Skeletal muscle satellite cell (primary cell): ENCODE results near the gene WDR5.
A peak's percentile ranks its signal among the peaks of the same experiment; 100 is the strongest.

ENCODE experiments used
- H3K27me3 ChIP-seq: 2 replicates; pipeline ENCODE4 v1.7.0; 2013; ENCODE audit warnings: low read length; ENCODE audit not compliant: control insufficient read depth, insufficient read depth
- H3K36me3 ChIP-seq: 2 replicates; pipeline ENCODE4 v1.7.0; 2013; ENCODE audit warnings: mild to moderate bottlenecking, control low read depth, low read length; ENCODE audit not compliant: insufficient read depth
- H3K4me1 ChIP-seq: 2 replicates; pipeline ENCODE4 v1.7.0; 2013; ENCODE audit warnings: low read length; ENCODE audit not compliant: control insufficient read depth, insufficient read depth
- H3K4me2 ChIP-seq: 2 replicates; pipeline ENCODE4 v1.7.0; 2013; ENCODE audit warnings: mild to moderate bottlenecking, low read length
- H3K4me3 ChIP-seq: 2 replicates; pipeline ENCODE4 v1.7.0; 2013; ENCODE audit warnings: low read length
- H3K9ac ChIP-seq: 2 replicates; pipeline ENCODE4 v1.7.0; 2013; ENCODE audit warnings: mild to moderate bottlenecking, low read depth, low read length, moderate library complexity
- H3K9me3 ChIP-seq: replicated peaks from 2 replicates; pipeline ENCODE4 v1.7.0; 2013; ENCODE audit warnings: mild to moderate bottlenecking, control low read depth, low read length

Gene WDR5

GRCh38 chr9:134177624-134178393 is 41.9 kb downstream of the WDR5 start:
- Histone ChIP-seq H3K4me2 (no peak overlapping the region), H3K9ac (no peak overlapping the region), H3K36me3 (no peaks in the 10 kb centered on the region), H3K4me3 (no peak overlapping the region), H3K27me3 (peaks cover 59% of the 10 kb centered on the region), H3K4me1 (peaks cover 15% of the 10 kb centered on the region), H3K9me3 (no peaks in the 10 kb centered on the region)

GRCh38 chr9:134178394-134178767 is 42.5 kb downstream of the WDR5 start:
- no peak overlapping the region for H3K9ac ChIP-seq

GRCh38 chr9:134178768-134179551 is 43.1 kb downstream of the WDR5 start:
- Histone ChIP-seq H3K27me3 (peaks cover 59% of the 10 kb centered on the region), H3K4me1 (peaks cover 15% of the 10 kb centered on the region), H3K9ac (no peak overlapping the region), H3K36me3 (no peaks in the 10 kb centered on the region), H3K4me2 (peak overlapping the region; percentile 54), H3K4me3 (no peak overlapping the region), H3K9me3 (no peaks in the 10 kb centered on the region)

More at GRCh38 chr9:134178394-134178767, 42.5 kb downstream of the WDR5 start:
- Histone ChIP-seq H3K4me3 (no peak overlapping the region), H3K4me2 (peak overlapping the region; percentile 54), H3K36me3 (no peaks in the 10 kb centered on the region), H3K4me1 (peaks cover 15% of the 10 kb centered on the region), H3K9me3 (no peaks in the 10 kb centered on the region), H3K27me3 (peaks cover 59% of the 10 kb centered on the region)

GRCh38 chr9:134179595-134179917 is 43.7 kb downstream of the WDR5 start:
- Histone ChIP-seq H3K4me1 (peaks cover 15% of the 10 kb centered on the region), H3K36me3 (no peaks in the 10 kb centered on the region), H3K9ac (no peak overlapping the region), H3K4me2 (no peak overlapping the region), H3K9me3 (no peaks in the 10 kb centered on the region), H3K4me3 (no peak overlapping the region), H3K27me3 (peaks cover 59% of the 10 kb centered on the region)

- H3K4me1 ChIP-seq = peaks cover 15% of the 10 kb centered on the region
- H3K4me3 ChIP-seq = no peak overlapping the region
- no peaks in the 10 kb centered on the region for H3K9me3 ChIP-seq
- H3K27me3 ChIP-seq = peaks cover 59% of the 10 kb centered on the region
- H3K9ac ChIP-seq = no peak overlapping the region
- no peaks in the 10 kb centered on the region for H3K36me3 ChIP-seq
- H3K4me2 ChIP-seq = no peak overlapping the region
These were observed 44.3 kb downstream of the WDR5 start for GRCh38 chr9:134179918-134180785.

GRCh38 chr9:134180786-134181647 is 45.1 kb downstream of the WDR5 start:
- H3K36me3 ChIP-seq = no peaks in the 10 kb centered on the region
- no peak overlapping the region for H3K4me3 ChIP-seq
- H3K4me1 ChIP-seq = peaks cover 13% of the 10 kb centered on the region
- H3K9ac ChIP-seq = no peak overlapping the region
- H3K27me3 ChIP-seq = peaks cover 57% of the 10 kb centered on the region
- H3K9me3 ChIP-seq = no peaks in the 10 kb centered on the region
- no peak overlapping the region for H3K4me2 ChIP-seq

GRCh38 chr9:134181648-134182034 is 45.8 kb downstream of the WDR5 start:
- Histone ChIP-seq H3K36me3 (no peaks in the 10 kb centered on the region), H3K9me3 (no peaks in the 10 kb centered on the region), H3K9ac (no peak overlapping the region), H3K4me3 (no peak overlapping the region), H3K4me1 (peaks cover 7% of the 10 kb centered on the region), H3K4me2 (no peak overlapping the region), H3K27me3 (peaks cover 54% of the 10 kb centered on the region)

- Histone ChIP-seq H3K9ac (no peak overlapping the region), H3K4me2 (no peak overlapping the region), H3K9me3 (no peaks in the 10 kb centered on the region), H3K4me1 (peaks cover 7% of the 10 kb centered on the region), H3K27me3 (peaks cover 55% of the 10 kb centered on the region), H3K36me3 (no peaks in the 10 kb centered on the region), H3K4me3 (no peak overlapping the region)
These were observed 46.7 kb downstream of the WDR5 start for GRCh38 chr9:134182554-134183085.

GRCh38 chr9:134185536-134186011 is 49.7 kb downstream of the WDR5 start:
- Histone ChIP-seq H3K4me1 (peaks cover 18% of the 10 kb centered on the region), H3K27me3 (peaks cover 54% of the 10 kb centered on the region), H3K4me2 (no peak overlapping the region), H3K4me3 (no peak overlapping the region), H3K9me3 (no peaks in the 10 kb centered on the region), H3K9ac (no peak overlapping the region), H3K36me3 (no peaks in the 10 kb centered on the region)

- Histone ChIP-seq H3K9me3 (no peaks in the 10 kb centered on the region), H3K4me3 (no peak overlapping the region)
These were observed 50.7 kb downstream of the WDR5 start for GRCh38 chr9:134186471-134187109.

More at GRCh38 chr9:134186471-134187109, 50.7 kb downstream of the WDR5 start:
- Histone ChIP-seq H3K9ac (no peak overlapping the region), H3K4me1 (peaks cover 18% of the 10 kb centered on the region), H3K36me3 (no peaks in the 10 kb centered on the region), H3K27me3 (peaks cover 51% of the 10 kb centered on the region), H3K4me2 (peak overlapping the region; percentile 4)
